UCSD-AML1 (cell line): ENCODE data around the gene NOMO2.
"Not testable (repeated sequence)": the region's sequence is repeated elsewhere in the genome, so short reads cannot be mapped to it uniquely, and the experiment has no call there.

Source experiments
- DNase-seq: peaks from one replicate; lab custom pipeline; 2025; ENCODE audit not compliant: unreplicated experiment; lab: John Stamatoyannopoulos, UW

The NOMO2 gene

DNA sequence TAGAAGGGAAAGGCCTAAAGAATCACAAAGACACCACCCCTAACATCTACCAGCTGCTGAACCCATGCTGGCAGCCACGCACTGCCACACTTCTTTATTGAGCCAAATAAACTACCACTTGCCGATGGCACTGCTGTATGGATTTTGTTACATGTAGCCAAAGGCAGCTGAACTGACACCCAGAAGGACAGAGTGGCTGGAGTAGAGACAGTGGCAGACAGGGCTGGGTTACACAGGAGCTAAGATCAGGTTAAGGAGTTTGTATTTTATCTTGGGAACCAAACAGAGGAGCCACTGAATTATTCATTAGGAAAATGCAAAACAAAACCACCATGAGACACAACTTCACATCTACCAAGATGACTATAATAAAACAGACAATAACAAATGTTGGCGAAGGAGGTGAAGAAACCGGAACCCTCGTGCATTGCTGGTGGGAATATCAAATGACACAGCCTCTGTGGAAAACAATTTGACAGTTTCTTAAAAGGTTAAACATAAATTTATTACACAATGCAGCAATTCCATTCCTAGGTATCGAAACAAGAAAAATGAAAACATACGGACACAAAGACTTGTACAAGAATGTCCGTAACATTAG is 35.9 kb downstream of the NOMO2 start:
- DNase-seq, result not testable (repeated sequence)

DNA sequence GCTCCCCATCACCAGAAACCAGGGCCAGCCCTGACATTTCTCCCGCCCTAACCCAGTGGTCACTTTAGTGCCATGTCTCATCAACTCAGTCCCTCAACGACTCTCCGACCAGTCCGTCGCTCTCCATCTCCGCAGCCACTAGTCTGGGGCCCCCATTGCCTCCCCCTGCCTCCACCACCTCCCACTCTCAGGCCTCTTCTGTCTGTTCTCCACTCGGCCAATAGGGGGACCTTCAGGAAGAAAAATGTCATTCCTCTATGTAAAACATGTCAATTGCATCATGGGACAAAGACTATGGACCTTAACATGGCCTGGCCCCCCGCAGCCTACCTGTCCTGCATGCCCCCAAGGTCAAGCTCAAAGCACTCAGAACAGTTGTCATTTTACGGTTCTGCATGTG is 39.3 kb downstream of the NOMO2 start:
- not testable (repeated sequence) for DNase-seq

DNA sequence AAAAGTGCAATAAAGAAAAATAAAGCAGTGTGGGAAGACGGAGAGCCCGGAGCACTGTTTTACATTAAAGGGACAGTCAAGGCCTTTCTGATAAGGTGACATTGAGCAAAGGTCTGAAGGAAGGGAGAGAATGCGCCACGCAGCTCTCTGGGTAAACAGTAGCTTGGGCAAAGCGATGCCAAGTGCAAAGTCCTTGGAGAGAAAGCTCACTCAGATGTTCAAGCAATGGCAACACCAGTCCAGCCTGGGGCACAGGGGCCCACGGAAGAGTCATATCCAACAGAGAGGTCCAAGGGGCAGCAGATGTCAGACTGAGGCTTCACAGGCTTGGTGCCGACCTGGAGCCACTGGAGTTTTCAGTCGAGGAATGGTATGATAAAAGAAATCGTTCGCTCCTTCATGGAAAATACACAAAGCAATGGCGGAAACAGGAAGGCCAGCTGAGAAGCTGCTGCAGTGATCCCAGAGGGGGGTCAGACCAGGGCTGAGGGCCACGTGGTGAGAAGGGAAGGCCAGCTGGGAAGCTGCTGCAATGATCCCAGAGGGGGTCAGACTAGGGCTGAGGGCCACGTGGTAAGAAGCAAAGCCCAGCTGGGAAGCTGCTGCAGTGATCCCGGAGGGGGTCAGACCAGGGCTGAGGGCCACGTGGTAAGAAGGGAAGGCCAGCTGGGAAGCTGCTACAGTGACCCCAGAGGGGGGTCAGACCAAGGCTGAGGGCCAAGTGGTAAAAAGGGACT is 40.3 kb downstream of the NOMO2 start:
- not testable (repeated sequence) for DNase-seq

DNA sequence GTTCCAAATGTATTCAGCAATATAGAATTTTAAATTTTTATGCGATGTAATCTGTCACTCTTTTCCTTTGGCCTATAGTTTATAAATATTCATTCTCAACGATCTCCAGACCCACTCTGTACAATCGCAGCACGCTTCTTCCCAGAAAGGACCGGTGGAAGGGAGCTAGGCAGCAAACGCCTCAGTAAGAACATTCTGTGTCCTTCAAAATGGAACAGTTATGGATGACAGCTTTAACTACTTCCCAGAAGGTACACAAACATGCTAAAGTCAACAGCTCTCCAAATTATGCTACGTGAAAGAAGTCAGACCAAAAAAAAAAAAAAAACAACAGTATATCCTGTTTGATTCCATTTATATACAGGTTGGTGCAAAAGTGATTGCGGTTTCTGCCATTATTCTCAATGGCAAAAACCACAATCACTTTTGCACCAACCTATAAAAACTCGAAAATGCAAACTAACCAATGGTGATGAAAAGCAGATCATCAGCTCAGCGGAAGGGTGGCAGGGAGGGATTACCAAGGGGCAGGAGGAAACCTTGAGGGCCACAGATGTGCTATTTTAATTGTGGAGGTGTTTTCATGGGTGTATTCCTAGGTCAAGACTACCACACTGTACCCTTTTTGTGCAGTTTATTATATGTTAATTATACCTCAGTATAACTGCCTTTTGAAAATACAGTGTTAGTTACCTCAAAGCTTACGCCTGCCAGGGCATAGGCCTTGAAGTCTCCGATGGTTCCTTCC is 43.2 kb downstream of the NOMO2 start:
- not testable (repeated sequence) for DNase-seq

DNA sequence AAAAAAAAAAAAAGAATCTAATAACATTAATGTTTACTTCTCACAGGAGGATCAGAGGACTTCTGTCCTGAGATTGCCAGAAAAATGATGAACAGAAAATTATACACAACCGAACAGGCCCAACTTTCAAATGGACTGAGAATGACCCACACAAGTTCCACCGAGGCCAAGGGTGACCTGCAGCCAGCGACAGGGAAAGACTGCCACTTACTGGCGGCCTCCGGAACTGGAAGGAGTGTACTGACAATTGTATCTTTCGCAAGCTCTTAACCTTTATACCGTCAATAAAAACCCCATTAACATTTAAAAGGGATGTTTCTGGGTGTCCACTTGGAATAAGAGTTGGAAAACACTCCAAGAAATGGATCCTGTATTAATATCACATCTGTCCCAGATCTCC is 63.5 kb downstream of the NOMO2 start:
- DNase-seq, result not testable (repeated sequence)

DNA sequence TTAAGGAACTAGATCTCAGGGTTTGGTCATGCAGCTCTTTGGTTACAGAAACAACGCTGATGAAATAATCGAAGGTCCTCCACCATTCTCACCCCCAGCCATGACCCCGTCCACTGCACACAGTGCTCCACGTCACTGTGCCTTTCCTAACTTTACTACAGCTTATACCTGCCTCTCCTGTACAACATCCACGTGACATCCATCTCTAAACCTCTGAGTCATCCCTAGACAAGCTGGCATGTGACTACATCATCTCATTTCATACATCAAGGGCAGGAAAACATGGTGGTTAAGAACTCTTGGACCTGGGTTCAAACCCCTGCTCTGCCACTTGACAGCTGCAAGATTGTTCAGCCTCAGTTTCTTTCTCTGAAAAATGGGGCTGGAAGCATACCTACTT is 64.9 kb downstream of the NOMO2 start:
- DNase-seq, result not testable (repeated sequence)

DNA sequence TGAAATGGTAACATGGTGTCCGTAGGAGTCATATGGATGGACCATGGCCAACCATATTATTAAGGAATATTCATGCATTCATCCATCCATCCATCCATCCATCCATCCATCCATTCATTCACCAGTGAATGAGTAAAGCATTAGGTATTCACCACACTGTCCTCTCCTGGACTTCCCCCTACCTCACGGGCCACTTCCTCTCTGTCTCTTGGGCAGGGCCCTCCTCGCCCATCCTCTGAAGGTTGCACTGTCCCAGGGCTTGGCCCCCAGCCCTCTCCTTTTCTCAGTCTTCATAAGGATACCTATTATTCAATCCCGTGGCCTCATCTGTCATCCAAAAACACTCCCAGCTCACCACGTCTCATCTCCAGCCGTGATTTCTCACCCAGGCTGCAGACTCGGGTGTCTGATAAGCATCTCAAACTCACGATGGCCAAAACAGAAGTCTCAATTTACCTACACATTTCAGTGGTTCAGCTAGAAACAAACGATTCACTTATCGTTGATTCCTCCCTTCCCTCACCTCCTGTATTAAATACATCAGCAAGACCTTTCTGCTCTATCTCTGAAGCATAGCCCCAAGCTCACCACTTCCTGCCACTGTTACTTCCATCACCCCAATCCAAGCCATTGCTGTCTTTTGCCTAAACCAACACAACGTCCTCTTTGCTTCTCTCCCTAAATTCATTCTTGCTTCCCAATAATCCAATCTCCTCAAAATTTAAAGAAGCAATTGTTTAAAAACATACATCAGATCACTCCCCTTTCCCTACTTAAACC is 69.6 kb downstream of the NOMO2 start:
- DNase-seq, result not testable (repeated sequence)

DNA sequence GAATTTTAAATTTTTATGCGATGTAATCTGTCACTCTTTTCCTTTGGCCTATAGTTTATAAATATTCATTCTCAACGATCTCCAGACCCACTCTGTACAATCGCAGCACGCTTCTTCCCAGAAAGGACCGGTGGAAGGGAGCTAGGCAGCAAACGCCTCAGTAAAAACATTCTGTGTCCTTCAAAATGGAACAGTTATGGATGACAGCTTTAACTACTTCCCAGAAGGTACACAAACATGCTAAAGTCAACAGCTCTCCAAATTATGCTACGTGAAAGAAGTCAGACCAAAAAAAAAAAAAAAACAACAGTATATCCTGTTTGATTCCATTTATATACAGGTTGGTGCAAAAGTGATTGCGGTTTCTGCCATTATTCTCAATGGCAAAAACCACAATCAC is 125.9 kb downstream of the NOMO2 start:
- not testable (repeated sequence) for DNase-seq

DNA sequence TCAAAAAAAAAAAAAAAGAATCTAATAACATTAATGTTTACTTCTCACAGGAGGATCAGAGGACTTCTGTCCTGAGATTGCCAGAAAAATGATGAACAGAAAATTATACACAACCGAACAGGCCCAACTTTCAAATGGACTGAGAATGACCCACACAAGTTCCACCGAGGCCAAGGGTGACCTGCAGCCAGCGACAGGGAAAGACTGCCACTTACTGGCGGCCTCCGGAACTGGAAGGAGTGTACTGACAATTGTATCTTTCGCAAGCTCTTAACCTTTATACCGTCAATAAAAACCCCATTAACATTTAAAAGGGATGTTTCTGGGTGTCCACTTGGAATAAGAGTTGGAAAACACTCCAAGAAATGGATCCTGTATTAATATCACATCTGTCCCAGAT is 146.1 kb downstream of the NOMO2 start:
- not testable (repeated sequence) for DNase-seq

DNA sequence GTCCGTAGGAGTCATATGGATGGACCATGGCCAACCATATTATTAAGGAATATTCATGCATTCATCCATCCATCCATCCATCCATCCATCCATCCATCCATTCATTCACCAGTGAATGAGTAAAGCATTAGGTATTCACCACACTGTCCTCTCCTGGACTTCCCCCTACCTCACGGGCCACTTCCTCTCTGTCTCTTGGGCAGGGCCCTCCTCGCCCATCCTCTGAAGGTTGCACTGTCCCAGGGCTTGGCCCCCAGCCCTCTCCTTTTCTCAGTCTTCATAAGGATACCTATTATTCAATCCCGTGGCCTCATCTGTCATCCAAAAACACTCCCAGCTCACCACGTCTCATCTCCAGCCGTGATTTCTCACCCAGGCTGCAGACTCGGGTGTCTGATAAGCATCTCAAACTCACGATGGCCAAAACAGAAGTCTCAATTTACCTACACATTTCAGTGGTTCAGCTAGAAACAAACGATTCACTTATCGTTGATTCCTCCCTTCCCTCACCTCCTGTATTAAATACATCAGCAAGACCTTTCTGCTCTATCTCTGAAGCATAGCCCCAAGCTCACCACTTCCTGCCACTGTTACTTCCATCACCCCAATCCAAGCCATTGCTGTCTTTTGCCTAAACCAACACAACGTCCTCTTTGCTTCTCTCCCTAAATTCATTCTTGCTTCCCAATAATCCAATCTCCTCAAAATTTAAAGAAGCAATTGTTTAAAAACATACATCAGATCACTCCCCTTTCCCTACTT is 152.2 kb downstream of the NOMO2 start:
- DNase-seq, result not testable (repeated sequence)

DNA sequence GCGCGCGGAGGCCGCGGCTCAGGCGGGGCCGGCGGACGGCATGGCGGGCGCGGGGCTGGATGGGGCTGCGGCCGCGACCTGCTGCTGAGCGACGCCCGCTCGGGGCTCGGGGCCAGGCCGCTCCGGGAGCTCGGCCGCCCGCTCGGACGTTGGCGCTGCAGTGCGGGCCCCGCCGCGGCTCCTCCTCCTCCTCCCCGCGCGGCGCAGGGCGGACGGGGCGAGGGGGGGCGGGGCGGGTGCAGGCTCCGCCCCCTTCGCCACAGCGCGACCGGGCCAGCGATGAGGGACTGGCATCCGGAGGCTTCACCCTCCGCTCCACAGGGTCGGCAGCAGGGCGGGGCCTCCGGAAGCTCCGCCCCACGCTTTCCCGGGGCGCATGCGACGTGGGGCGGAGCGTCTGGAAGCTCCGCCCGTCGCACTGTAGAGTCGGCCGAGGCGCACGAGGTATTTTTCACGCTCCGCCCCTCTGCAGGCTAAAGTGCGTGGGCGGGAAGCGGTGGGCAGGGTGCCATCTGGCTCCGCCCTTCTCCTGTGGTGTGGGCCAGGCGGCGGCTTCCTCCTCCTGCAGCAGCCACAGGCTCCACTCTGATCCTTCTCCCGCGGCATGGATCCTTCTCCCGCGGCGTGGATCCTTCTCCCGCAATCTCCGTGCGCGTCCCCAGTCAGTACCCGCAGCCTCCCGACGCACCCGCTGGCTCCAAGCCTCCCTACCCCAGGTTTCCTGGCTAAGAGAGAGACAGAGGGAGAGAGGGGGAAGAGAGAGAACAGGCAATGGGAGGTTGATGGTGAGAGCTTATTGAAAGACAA is 159.8 kb downstream of the NOMO2 start:
- DNase-seq, result not testable (repeated sequence)

DNA sequence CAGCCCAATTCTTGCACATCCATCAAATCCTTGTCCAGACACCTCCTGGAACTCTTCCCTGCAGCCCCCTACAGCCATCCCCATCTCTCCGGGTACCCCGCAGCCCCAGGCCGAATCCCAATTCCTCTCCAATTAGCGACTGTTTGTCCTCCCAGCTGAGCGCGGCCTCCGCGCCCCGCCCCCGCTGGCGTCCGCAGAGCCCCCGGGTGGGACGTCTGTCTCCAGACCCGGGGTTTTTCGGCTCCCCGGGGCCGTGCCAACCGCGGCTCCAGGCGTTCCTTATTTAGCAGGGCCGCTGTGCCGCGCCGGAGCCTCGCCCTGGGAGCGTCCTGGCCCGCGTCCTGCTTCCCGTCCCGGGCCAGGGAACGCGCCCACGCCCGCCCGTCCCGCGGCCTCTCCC is 160.7 kb downstream of the NOMO2 start:
- not testable (repeated sequence) for DNase-seq

DNA sequence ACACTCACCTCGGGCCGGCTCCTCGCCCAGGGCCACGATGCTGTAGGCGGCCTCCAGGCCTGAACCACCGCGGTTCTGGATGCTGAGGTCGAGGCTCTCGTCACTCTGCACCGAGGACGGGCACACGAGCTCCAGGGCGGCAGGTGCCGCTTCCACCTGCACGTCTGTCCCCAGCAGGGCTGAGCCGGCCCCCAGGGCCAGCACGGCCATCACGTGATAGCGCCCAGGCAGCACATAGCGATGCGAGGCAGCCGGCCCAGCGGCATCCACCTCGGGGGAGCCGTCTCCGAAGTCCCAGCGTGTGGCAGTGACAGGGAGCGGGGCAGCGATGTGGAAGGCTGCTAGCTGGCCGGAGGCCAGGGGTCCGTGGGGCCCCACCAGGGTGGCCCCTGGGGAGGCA is 167.5 kb downstream of the NOMO2 start:
- not testable (repeated sequence) for DNase-seq

DNA sequence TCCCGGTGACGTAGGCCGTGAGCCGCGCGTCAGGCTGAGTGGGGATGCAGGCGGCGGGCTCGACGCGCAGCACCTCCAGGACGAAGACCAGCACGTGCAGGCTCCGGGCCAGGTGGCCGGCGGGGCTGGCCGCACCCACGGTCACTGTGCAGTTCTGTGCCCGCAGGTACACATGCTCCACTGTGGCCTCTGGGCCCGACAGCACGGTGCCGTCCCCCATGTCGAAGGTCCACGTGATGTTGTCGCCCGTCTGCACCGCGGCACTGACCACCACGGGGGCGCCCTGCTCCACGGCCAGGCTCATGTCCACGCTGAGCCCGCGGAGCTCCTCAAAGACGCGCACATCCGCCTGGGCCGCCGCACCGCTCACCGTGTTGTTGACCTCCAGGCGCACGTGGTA is 174.1 kb downstream of the NOMO2 start:
- DNase-seq, result not testable (repeated sequence)

DNA sequence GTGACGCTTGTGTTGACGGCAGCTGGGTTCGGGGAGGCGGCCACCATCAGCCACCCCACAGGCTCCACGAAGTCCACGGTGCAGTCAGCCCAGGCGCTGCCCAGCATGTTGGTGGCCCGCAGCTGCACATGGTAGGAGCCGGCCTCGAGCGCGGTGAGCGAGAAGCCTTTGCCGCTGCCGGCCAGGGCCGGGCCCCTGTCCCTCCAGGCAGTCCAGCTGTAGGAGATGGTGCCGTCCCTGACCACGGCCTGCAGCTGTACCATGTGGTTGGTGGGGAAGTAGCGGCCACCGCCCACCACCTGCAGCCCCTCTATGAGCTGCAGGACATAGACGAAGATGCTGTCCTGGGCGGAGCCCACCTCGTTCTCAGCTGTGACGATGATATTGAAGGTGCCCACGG is 175.4 kb downstream of the NOMO2 start:
- not testable (repeated sequence) for DNase-seq

DNA sequence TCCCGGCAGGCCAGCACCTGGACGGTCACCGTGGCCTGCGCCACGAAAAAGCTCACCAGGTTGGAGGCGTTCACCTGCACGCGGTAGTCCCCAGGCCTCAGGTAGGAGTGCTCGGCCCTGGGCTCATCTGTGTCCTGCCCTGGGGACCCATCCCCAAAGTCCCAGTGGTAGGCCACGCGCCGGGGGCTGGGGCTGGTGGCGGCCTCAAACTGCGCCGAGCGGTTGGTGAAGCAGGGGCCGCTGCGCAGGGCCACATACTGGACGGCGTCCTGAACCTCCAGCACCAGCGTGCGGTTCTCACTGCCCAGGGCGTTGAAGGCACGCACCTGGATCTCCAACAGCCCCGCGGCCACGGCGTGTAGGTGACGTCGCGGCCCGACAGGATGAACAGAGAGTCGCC is 176.6 kb downstream of the NOMO2 start:
- not testable (repeated sequence) for DNase-seq

DNA sequence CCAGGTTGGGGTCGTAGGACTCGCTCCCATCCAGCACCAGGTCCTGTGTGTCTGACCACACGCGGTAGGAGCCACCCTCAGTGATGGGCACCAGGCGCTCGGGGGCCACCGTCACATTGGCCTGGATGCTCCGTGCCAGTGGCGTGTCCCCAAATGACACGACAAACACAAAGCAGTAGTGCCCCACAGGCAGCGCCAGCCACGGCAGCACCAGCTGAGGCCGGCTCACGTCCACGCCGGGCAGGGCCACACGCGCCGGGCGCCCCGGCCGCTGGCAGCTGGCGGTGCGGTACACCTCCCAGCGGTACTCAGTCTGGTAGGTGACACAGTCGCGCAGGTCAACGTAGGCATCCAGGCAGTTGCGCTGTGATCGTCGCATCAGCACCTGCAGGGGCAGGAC is 177.0 kb downstream of the NOMO2 start:
- not testable (repeated sequence) for DNase-seq

DNA sequence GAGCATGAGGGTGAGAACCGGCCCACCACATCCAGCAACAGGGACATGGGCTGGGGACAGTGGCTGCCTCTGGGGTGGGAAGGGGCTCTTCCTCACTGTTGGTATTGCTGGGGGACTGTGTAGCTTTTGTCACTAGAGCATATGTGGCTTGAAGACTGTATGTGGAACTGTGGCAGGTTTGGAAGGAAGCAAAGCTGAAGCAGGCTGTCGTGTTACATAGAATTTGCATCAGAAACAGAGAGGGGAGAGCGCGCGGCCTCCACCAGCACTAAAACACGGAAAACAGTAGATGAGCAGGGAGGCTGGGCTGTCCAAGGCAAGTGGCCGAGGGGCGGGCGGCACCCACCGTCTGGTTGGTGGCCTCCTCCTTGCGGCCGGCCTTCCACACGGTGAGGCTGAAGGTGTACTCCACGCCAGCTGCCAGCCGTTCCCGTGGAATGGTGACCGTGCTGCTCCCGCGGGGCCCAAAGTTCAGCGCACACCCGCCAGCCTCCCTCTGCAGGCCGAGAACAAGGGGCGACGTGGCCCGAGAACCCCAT is 177.7 kb downstream of the NOMO2 start:
- not testable (repeated sequence) for DNase-seq

DNA sequence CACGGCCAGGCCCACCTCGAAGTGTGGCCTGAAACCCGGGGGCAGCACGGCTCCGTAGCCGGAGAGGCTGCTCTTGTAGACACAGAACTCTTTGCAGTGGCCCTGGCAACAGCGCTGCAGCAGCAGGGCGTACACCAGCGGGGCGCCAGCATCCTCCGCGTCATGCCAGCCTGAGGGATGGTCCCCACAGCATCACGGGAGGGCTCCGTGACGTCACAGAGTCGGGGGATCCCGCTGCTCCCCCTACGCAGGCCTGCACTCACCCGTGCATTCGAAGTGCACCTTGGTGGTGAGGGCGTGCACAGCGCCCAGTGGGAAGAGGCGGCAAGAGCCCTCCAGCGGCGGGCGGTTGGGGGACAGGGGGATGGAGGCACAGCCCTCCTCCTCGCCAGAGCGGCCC is 179.2 kb downstream of the NOMO2 start:
- DNase-seq, result not testable (repeated sequence)
